Astrocyte (in vitro differentiated cells and primary cell): Measurements from ENCODE around the gene CCND1. TPM values are rescaled to one million over a fixed set of nuclear protein-coding genes. Genes with fewer than 3 reads are reported as not detected.

Source experiments
- DNase-seq: peaks from one replicate; pipeline ENCODE4 v3.0.0-alpha.2; 2010; ENCODE audit warnings: low read depth
- FAIRE-seq: peaks from 2 replicates; lab custom pipeline; 2011; peaks lifted over from hg19 to GRCh38; lab: Jason Lieb, UNC
- H2AFZ ChIP-seq: 2 replicates; pipeline ENCODE4 v1.6.0; 2012; ENCODE audit warnings: low read depth, low read length, inconsistent platforms
- H3K27ac ChIP-seq: 2 replicates; pipeline ENCODE4 v1.5.1; 2011; ENCODE audit warnings: low read depth, low read length, inconsistent platforms
- H3K27me3 ChIP-seq: 2 replicates; pipeline ENCODE4 v1.6.0; 2011; ENCODE audit warnings: low read length, inconsistent platforms; ENCODE audit not compliant: insufficient read depth
- H3K36me3 ChIP-seq: 2 replicates; pipeline ENCODE4 v1.5.1; 2011; ENCODE audit warnings: low read length, inconsistent platforms; ENCODE audit not compliant: insufficient read depth
- H3K4me1 ChIP-seq: 2 replicates; pipeline ENCODE4 v1.5.1; 2011; ENCODE audit warnings: low read length, inconsistent platforms; ENCODE audit not compliant: insufficient read depth
- H3K4me2 ChIP-seq: 2 replicates; pipeline ENCODE4 v1.6.0; 2012; ENCODE audit warnings: low read length, inconsistent platforms
- H3K4me3 ChIP-seq: 2 replicates; pipeline ENCODE4 v1.5.1; 2011; ENCODE audit warnings: low read depth, mild to moderate bottlenecking, low read length, inconsistent platforms; ENCODE audit not compliant: insufficient read depth
- H3K79me2 ChIP-seq: 2 replicates; pipeline ENCODE4 v1.6.0; 2012; ENCODE audit warnings: mild to moderate bottlenecking, low read length, inconsistent platforms; ENCODE audit not compliant: insufficient read depth
- H3K9ac ChIP-seq: 2 replicates; pipeline ENCODE4 v1.6.0; 2012; ENCODE audit warnings: mild to moderate bottlenecking, low read length, inconsistent platforms
- H3K9me3 ChIP-seq: 2 replicates; pipeline ENCODE4 v1.5.1; 2012; ENCODE audit warnings: low read depth, mild to moderate bottlenecking, low read length, inconsistent platforms; ENCODE audit not compliant: insufficient read depth
- H4K20me1 ChIP-seq: 2 replicates; pipeline ENCODE4 v1.6.0; 2012; ENCODE audit warnings: low read length, inconsistent platforms; ENCODE audit not compliant: insufficient read depth
- H3K27ac Mint-ChIP-seq: one replicate; pipeline ENCODE4 v1.8.0; 2021; ENCODE audit warnings: mild to moderate bottlenecking, mixed read lengths; ENCODE audit not compliant: unreplicated experiment
- H3K27me3 Mint-ChIP-seq: one replicate; pipeline ENCODE4 v1.8.0; 2021; ENCODE audit warnings: low read depth, mixed read lengths; ENCODE audit not compliant: unreplicated experiment
- H3K36me3 Mint-ChIP-seq: one replicate; pipeline ENCODE4 v1.8.0; 2021; ENCODE audit warnings: low read depth, mixed read lengths; ENCODE audit not compliant: unreplicated experiment
- H3K4me1 Mint-ChIP-seq: one replicate; pipeline ENCODE4 v1.8.0; 2021; ENCODE audit warnings: low read depth, mixed read lengths; ENCODE audit not compliant: unreplicated experiment
- H3K4me3 Mint-ChIP-seq: one replicate; pipeline ENCODE4 v1.8.0; 2021; ENCODE audit warnings: mild to moderate bottlenecking, moderate library complexity, mixed read lengths; ENCODE audit not compliant: unreplicated experiment
- H3K9me3 Mint-ChIP-seq: one replicate; pipeline ENCODE4 v1.8.0; 2021; ENCODE audit warnings: mild to moderate bottlenecking, mixed read lengths; ENCODE audit not compliant: unreplicated experiment
- EZH2 ChIP-seq: IDR thresholded peaks from 2 replicates; pipeline ENCODE4 v1.6.1; 2012; ENCODE audit warnings: mild to moderate bottlenecking, low read length, inconsistent platforms; ENCODE audit not compliant: insufficient read depth
- total RNA-seq: library from RNA; stranded (reverse); gene quantifications from 2 replicates; pipeline ENCODE4 v1.2.1, GENCODE V29; 2021
- TF ChIP-seq, protein P1 (sequence below): IDR thresholded peaks from 2 replicates; pipeline ENCODE4 v1.5.1; 2011; ENCODE audit warnings: low read depth, mild to moderate bottlenecking, inconsistent platforms, low read length, moderate library complexity; ENCODE audit not compliant: insufficient read depth

CCND1 gene
- total RNA-seq, 1 donor from 2014 or later: 482 TPM

DNA sequence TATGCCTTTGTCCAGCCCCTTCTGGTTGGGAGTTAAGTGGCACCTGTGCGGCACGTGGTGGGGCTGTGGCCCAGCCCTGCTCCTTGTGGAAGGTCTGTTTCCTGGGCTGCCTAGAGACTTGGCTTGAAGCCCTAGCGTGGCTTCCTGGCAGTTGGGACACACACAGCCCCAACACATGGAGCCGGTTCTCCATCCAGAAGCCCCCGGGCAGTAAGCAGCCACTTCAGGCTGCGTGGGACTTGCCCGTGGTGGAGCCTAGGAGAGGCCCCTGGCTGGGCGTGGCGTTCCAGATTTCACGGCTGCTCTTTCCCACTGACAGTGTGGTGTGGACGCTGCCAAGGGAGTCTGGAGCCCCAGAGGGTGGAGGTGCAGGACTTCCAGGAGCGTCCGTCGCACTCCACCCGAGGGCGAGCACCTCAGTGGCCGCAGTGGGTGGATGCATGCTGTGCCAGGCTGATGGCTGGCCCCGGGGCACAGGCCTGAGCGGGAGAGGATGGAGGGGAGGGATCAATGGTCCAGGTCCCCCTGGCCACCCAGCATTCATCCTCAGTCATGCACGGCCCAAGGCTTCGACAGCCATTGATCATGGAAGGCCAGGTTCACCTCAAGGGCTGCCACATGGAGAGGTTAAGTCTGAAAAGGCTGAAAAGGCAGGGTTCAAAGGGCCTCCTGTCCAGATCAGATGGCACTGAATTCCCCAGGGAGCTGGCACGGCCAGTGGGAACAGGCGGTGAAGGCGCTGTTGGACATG, 9.3 kb downstream of the CCND1 start:
- H3K4me1 ChIP-seq: peaks cover 19% of the 10 kb centered on the region
- no peak overlapping the region for H3K4me3 Mint-ChIP-seq
- H3K27ac Mint-ChIP-seq: no peak overlapping the region
- peaks cover 96% of the 10 kb centered on the region for H4K20me1 ChIP-seq
- FAIRE-seq: no peak
- H3K36me3 Mint-ChIP-seq: peaks cover 17% of the 10 kb centered on the region
- H3K27ac ChIP-seq: no peak overlapping the region
- peaks cover 56% of the 10 kb centered on the region for H3K79me2 ChIP-seq
- no peaks in the 10 kb centered on the region for H3K27me3 Mint-ChIP-seq
- H3K4me1 Mint-ChIP-seq: no peaks in the 10 kb centered on the region
- peaks cover 61% of the 10 kb centered on the region for H3K36me3 ChIP-seq
- no peak overlapping the region for H3K4me3 ChIP-seq
- H3K9ac ChIP-seq: no peak overlapping the region
- no peaks in the 10 kb centered on the region for H3K27me3 ChIP-seq
- no peak overlapping the region for H2AFZ ChIP-seq
- DNase-seq: no peak
- TF ChIP-seq, protein P1, sequence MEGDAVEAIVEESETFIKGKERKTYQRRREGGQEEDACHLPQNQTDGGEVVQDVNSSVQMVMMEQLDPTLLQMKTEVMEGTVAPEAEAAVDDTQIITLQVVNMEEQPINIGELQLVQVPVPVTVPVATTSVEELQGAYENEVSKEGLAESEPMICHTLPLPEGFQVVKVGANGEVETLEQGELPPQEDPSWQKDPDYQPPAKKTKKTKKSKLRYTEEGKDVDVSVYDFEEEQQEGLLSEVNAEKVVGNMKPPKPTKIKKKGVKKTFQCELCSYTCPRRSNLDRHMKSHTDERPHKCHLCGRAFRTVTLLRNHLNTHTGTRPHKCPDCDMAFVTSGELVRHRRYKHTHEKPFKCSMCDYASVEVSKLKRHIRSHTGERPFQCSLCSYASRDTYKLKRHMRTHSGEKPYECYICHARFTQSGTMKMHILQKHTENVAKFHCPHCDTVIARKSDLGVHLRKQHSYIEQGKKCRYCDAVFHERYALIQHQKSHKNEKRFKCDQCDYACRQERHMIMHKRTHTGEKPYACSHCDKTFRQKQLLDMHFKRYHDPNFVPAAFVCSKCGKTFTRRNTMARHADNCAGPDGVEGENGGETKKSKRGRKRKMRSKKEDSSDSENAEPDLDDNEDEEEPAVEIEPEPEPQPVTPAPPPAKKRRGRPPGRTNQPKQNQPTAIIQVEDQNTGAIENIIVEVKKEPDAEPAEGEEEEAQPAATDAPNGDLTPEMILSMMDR: no peak
- no peak for TF ChIP-seq EZH2
- no peaks in the 10 kb centered on the region for H3K9me3 ChIP-seq
- no peak overlapping the region for H3K4me2 ChIP-seq
- H3K9me3 Mint-ChIP-seq: no peaks in the 10 kb centered on the region

DNA sequence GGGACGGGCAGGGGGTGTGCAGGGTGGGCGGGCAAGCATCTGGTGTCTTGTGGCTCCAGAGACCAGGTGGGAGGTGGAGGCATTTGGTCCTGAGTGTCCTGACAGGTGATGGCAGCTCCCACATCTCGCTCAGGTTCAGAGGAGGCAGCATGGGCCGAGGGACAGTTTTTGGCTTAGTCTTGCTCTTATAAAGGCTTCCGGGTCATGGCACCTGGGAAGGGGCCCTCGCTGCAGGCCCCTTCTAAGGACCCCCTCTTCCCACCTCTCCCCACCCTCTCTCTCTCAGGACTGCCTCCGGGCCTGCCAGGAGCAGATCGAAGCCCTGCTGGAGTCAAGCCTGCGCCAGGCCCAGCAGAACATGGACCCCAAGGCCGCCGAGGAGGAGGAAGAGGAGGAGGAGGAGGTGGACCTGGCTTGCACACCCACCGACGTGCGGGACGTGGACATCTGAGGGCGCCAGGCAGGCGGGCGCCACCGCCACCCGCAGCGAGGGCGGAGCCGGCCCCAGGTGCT, 9.9 kb downstream of the CCND1 start:
- Histone ChIP-seq H3K79me2 (peaks cover 50% of the 10 kb centered on the region), H3K4me2 (no peak overlapping the region), H3K9ac (no peak overlapping the region), H3K9me3 (no peaks in the 10 kb centered on the region), H4K20me1 (peaks cover 91% of the 10 kb centered on the region), H2AFZ (no peak overlapping the region), H3K4me3 (no peak overlapping the region), H3K27me3 (no peaks in the 10 kb centered on the region), H3K4me1 (peaks cover 12% of the 10 kb centered on the region), H3K27ac (no peak overlapping the region), H3K36me3 (peaks cover 57% of the 10 kb centered on the region)
- Mint-ChIP-seq H3K36me3 (peaks cover 17% of the 10 kb centered on the region), H3K4me3 (no peak overlapping the region), H3K4me1 (no peaks in the 10 kb centered on the region), H3K27ac (no peak overlapping the region), H3K27me3 (no peaks in the 10 kb centered on the region), H3K9me3 (no peaks in the 10 kb centered on the region)
- TF ChIP-seq, protein P1: no peak
- TF ChIP-seq EZH2: no peak
- no peak for DNase-seq
- FAIRE-seq: no peak
